Dedifferentiated amniotic fluid mesenchymal stem cell (primary cell): Measurements from ENCODE around the gene DNM1L.

Experiments used
- DNase-seq: peaks from one replicate; pipeline ENCODE4 v3.0.0-alpha.2; 2016; ENCODE audit errors: extremely low spot score

Gene DNM1L

GRCh38 chr12:32756476-32757066 is 77.5 kb downstream of the DNM1L start:
- DNase-seq = no peak

GRCh38 chr12:32757157-32757556 is 78.1 kb downstream of the DNM1L start:
- no peak for DNase-seq

- DNase-seq = no peak
Observed at GRCh38 chr12:32761716-32762115, 82.6 kb downstream of the DNM1L start.

- DNase-seq = no peak
Observed at GRCh38 chr12:32765906-32766305, 86.8 kb downstream of the DNM1L start.

- DNase-seq = no peak
Observed at GRCh38 chr12:32768518-32768917, 89.4 kb downstream of the DNM1L start.

- no peak for DNase-seq
Observed at GRCh38 chr12:32770141-32770540, 91.0 kb downstream of the DNM1L start.

- no peak for DNase-seq
Observed at GRCh38 chr12:32773691-32774090, 94.6 kb downstream of the DNM1L start.

- no peak for DNase-seq
Observed at GRCh38 chr12:32776258-32776657, 97.2 kb downstream of the DNM1L start.

GRCh38 chr12:32777159-32777558 is 98.1 kb downstream of the DNM1L start:
- no peak for DNase-seq

GRCh38 chr12:32777691-32778175 is 98.6 kb downstream of the DNM1L start:
- no peak for DNase-seq

- no peak for DNase-seq
Observed at GRCh38 chr12:32780071-32780470, 101.0 kb downstream of the DNM1L start.

- DNase-seq = no peak
Observed at GRCh38 chr12:32783029-32783428, 103.9 kb downstream of the DNM1L start.

- no peak for DNase-seq
Observed at GRCh38 chr12:32785557-32785956, 106.5 kb downstream of the DNM1L start.

GRCh38 chr12:32788405-32788804 is 109.3 kb downstream of the DNM1L start:
- no peak for DNase-seq

GRCh38 chr12:32789446-32789845 is 110.3 kb downstream of the DNM1L start:
- DNase-seq = no peak

GRCh38 chr12:32789916-32790315 is 110.8 kb downstream of the DNM1L start:
- DNase-seq = no peak

GRCh38 chr12:32794281-32794680 is 115.2 kb downstream of the DNM1L start:
- DNase-seq = no peak
